Small intestine (tissue), 7 donors: Measurements from ENCODE around the gene TCP11. TPM values are rescaled to one million over a fixed set of nuclear protein-coding genes. Genes with fewer than 3 reads are reported as not detected.

Experiments used
- DNase-seq, 2 donors: peaks; one replicate each; pipeline versions ENCODE4 v3.0.0 to v3.0.0-alpha.2; 2013
- FAIRE-seq: peaks from 2 replicates; lab custom pipeline; 2012; peaks lifted over from hg19 to GRCh38; lab: Jason Lieb, UNC
- H3K27ac ChIP-seq, 3 donors: one replicate each; pipeline ENCODE4 v1.5.1; 2013; ENCODE audit warnings: low read length in 2 of 3, mild to moderate bottlenecking in 2 of 3, control low read depth in 1 of 3, inconsistent platforms in 1 of 3, low read depth in 1 of 3, moderate library complexity in 1 of 3
- H3K27me3 ChIP-seq, 3 donors: one replicate each; pipeline ENCODE4 v1.6.1; 2013; ENCODE audit warnings: low read length in 3 of 3, inconsistent platforms in 1 of 3; ENCODE audit not compliant: control insufficient read depth in 3 of 3, insufficient read depth in 3 of 3
- H3K36me3 ChIP-seq, 3 donors: one replicate each; pipeline ENCODE4 v1.6.1; 2013; ENCODE audit warnings: low read length in 3 of 3, inconsistent platforms in 1 of 3, low read depth in 1 of 3, mild to moderate bottlenecking in 1 of 3, moderate library complexity in 1 of 3; ENCODE audit not compliant: control insufficient read depth in 3 of 3, insufficient read depth in 2 of 3
- H3K4me1 ChIP-seq, 3 donors: one replicate each; pipeline ENCODE4 v1.6.1; 2013; ENCODE audit warnings: low read length in 2 of 3, inconsistent platforms in 1 of 3, low read depth in 1 of 3, mild to moderate bottlenecking in 1 of 3, moderate library complexity in 1 of 3; ENCODE audit not compliant: control insufficient read depth in 3 of 3, insufficient read depth in 2 of 3
- H3K4me3 ChIP-seq, 3 donors: one replicate each; pipeline ENCODE4 v1.5.1; 2013; ENCODE audit warnings: low read length in 3 of 3, control low read depth in 1 of 3, inconsistent platforms in 1 of 3, low read depth in 1 of 3, mild to moderate bottlenecking in 1 of 3, moderate library complexity in 1 of 3
- H3K9me3 ChIP-seq, 2 donors: one replicate each; pipeline ENCODE4 v1.6.1; 2013; ENCODE audit warnings: low read depth in 1 of 2, low read length in 1 of 2; ENCODE audit not compliant: control insufficient read depth in 2 of 2, insufficient read depth in 1 of 2
- WGBS, 3 donors: extraction: QIAGEN DNeasy Blood & Tissue Kit; methylation state at CpG; one replicate each; pipeline ENCODE4 v1.1.7; 2013; 5-methylcytosine and 5-hydroxymethylcytosine counted together
- polyA plus RNA-seq, 4 donors: library from polyadenylated mRNA; stranded (reverse) in 3 of 4; unstranded in 1 of 4; fragments of 200-250 nt in 3 of 4; fragments of 120-200 nt in 1 of 4; gene quantifications; one replicate each; pipeline versions ENCODE4 v1.2.1 to v1.2.3, GENCODE V29; 2013
- donor health status: healthy with polysubstance abuse.
- donor health status: control.
- donor health status: control.
- donor health status: Bipolar disorder and iron deficiency.
- donor health status: healthy.

TCP11 gene
- polyA plus RNA-seq, 4 donors: 0.03 TPM; not detected in 3

DNA sequence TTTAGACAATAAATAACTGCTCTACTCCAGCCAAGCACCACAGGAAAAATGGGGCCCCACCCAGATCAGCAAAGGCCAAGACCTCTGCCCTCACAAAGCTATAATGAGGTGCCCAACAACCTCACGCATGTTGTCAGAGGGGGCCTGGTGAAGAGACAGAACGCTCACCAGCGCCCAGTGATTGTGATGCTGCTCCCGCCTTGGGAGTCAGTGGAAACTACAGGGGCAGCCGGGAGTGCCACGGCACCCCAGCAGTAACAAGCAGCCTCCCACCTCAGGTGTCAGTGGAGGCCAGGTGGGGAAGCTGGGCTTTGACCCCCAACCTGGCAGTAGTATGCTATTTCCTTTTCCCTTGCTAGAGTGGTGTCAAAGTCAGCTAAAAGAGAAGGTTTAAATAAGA lies 47.4 kb downstream of the TCP11 start:
- Histone ChIP-seq H3K36me3 (peaks cover 0 to 38% (median 2%) of the 10 kb centered on the region in 3 donors), H3K4me3 (no peak overlapping the region), H3K4me1 (peaks cover 0 to 10% (median 3%) of the 10 kb centered on the region in 3 donors), H3K27me3 (no peaks in the 10 kb centered on the region), H3K9me3 (no peaks in the 10 kb centered on the region), H3K27ac (no peak overlapping the region)
- WGBS, 3 donors: 87 to 98% (median 93%) methylated on average over 6 of the region's 6 CpGs
- DNase-seq: no peak
- FAIRE-seq: no peak

DNA sequence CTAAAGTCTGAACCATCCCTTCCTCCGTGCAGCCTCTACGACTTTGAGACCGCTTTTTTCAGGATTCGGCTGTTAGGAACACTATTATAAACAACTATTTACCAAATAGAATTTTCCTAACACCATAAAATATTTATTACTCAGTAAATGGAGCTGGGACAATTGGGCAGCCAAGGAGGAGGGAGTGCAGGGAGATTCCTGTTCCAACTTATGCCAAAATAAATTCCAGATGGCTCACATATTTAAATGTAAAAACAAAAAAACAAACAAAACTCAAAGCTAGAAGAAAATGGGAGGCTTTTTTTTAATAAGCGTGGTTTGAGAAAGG lies 48.1 kb downstream of the TCP11 start:
- Histone ChIP-seq H3K4me1 (peaks cover 0 to 10% (median 3%) of the 10 kb centered on the region in 3 donors), H3K4me3 (no peak overlapping the region), H3K27ac (peak overlapping the region in 1 of 3 donors; percentile 36), H3K36me3 (peaks cover 0 to 45% (median 4%) of the 10 kb centered on the region in 3 donors), H3K27me3 (no peaks in the 10 kb centered on the region), H3K9me3 (no peaks in the 10 kb centered on the region)
- FAIRE-seq (no peak), DNase-seq (no peak)
- 73 to 91% (median 89%) methylated on average over 5 of the region's 5 CpGs for WGBS, 3 donors

- DNase-seq (no peak), FAIRE-seq (no peak)
- Histone ChIP-seq H3K9me3 (no peaks in the 10 kb centered on the region), H3K36me3 (peaks cover 2 to 50% (median 4%) of the 10 kb centered on the region in 3 donors), H3K4me3 (no peak overlapping the region), H3K27ac (peak overlapping the region in 1 of 3 donors; percentile 36), H3K4me1 (peaks cover 0 to 10% (median 3%) of the 10 kb centered on the region in 3 donors), H3K27me3 (no peaks in the 10 kb centered on the region)
- WGBS, 3 donors: 73 to 79% (median 76%) methylated on average over 5 of the region's 5 CpGs
Observed at GRCh38 chr6:35092362-35093117, 48.6 kb downstream of the TCP11 start.

DNA sequence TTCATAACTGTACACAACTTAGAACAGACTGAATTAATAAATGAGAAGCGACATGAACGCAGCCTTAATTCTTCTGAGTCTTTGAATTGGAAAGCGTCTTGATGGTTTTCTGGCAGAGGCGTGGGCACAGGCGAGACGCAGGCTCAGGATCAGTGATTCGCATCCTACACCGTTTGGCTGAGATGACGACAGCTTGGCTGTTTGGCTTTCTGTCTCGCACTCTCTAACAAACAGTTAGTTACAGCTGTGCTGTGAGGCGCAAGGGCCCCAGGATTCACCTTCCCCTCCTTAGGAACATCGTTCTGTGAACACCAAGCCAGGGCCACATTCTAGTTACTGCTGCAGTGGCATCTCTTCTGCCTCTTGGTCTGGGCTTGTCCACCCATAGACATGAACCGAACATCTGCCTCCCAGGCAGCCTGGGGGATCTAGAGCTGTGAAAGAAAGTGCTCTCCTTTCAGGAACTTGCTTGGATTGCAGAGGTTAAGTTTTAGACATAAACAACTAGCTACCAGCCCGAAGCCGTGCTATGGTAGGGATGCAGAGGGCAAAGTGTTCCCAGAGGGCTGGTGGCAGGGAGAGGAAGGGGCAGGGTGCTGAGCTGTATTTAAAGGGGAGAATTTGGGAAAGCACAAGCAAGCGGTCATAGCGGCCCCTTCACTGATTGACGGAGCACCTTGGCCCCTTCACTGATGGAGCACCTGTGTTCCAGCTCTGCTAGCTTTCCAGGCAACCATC lies 49.6 kb downstream of the TCP11 start:
- no peaks in the 10 kb centered on the region for H3K27me3 ChIP-seq
- peaks cover 0 to 10% (median 3%) of the 10 kb centered on the region in 3 donors for H3K4me1 ChIP-seq
- 81 to 93% (median 89%) methylated on average over 18 of the region's 18 CpGs for WGBS, 3 donors
- H3K36me3 ChIP-seq: peaks cover 3 to 60% (median 4%) of the 10 kb centered on the region in 3 donors
- no peak for DNase-seq
- no peak for FAIRE-seq
- H3K9me3 ChIP-seq: no peaks in the 10 kb centered on the region
- no peak overlapping the region for H3K4me3 ChIP-seq
- peak overlapping the region in 1 of 3 donors; percentile 41 for H3K27ac ChIP-seq

DNA sequence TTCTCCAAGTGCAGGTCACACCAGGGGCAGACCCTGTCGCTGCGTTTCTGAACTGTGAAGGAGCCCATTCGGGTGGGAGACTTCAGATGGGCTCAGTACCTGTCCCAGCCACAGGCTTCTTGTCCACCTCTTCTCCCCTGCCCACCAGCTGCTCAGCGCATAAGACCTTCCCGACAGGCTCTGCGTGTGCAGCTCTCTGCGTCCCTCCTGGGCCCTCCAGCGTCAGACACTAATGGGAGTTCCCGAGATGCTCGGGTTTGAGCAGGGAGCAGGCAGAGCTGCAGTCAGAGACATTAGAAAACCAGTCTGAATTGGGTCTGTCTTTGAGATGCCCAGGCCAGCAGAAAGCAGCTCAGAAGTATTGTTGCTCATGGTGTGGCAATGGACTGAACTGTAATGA lies 50.4 kb downstream of the TCP11 start:
- H3K27me3 ChIP-seq: no peaks in the 10 kb centered on the region
- H3K9me3 ChIP-seq: no peaks in the 10 kb centered on the region
- H3K4me1 ChIP-seq: peaks cover 0 to 10% (median 3%) of the 10 kb centered on the region in 3 donors
- FAIRE-seq (no peak), DNase-seq (no peak)
- H3K4me3 ChIP-seq: no peak overlapping the region
- WGBS, 3 donors: 76 to 97% (median 89%) methylated on average over 10 of the region's 10 CpGs
- H3K27ac ChIP-seq: no peak overlapping the region
- peaks cover 4 to 68% (median 8%) of the 10 kb centered on the region in 3 donors for H3K36me3 ChIP-seq

- peaks cover 4 to 75% (median 10%) of the 10 kb centered on the region in 3 donors for H3K36me3 ChIP-seq
Observed at GRCh38 chr6:35089935-35090505, 51.1 kb downstream of the TCP11 start.

GRCh38 chr6:35089216-35089934 lies 51.8 kb downstream of the TCP11 start:
- Histone ChIP-seq H3K27ac (no peak overlapping the region), H3K4me3 (no peak overlapping the region), H3K36me3 (peaks cover 4 to 82% (median 13%) of the 10 kb centered on the region in 3 donors), H3K9me3 (no peaks in the 10 kb centered on the region), H3K4me1 (peaks cover 0 to 10% (median 3%) of the 10 kb centered on the region in 3 donors), H3K27me3 (no peaks in the 10 kb centered on the region)
- FAIRE-seq (no peak), DNase-seq (no peak)
- WGBS, 3 donors: 95 to 98% (median 96%) methylated on average over 19 of the region's 19 CpGs

More at GRCh38 chr6:35089935-35090505, 51.1 kb downstream of the TCP11 start:
- FAIRE-seq (no peak), DNase-seq (no peak)
- Histone ChIP-seq H3K27me3 (no peaks in the 10 kb centered on the region), H3K4me1 (peaks cover 0 to 10% (median 3%) of the 10 kb centered on the region in 3 donors), H3K4me3 (no peak overlapping the region), H3K9me3 (no peaks in the 10 kb centered on the region), H3K27ac (no peak overlapping the region)
- 91 to 96% (median 93%) methylated on average over 15 of the region's 15 CpGs for WGBS, 3 donors
